H9 (cell line): ENCODE results near the gene MAST4. TPM values are rescaled to one million over a fixed set of nuclear protein-coding genes. Genes with fewer than 3 reads are reported as not detected.

Source experiments
- DNase-seq: peaks from one replicate; pipeline ENCODE4 v3.0.0-alpha.2; 2017
- H2AFZ ChIP-seq: one replicate; pipeline ENCODE4 v1.6.1; 2013; ENCODE audit warnings: mild to moderate bottlenecking, low read length, control low read depth, moderate library complexity
- H2AK5ac ChIP-seq: 2 replicates; pipeline ENCODE4 v1.6.1; 2013; ENCODE audit warnings: low read length, control low read depth, mixed read lengths; ENCODE audit not compliant: insufficient read length
- H2BK120ac ChIP-seq: one replicate; pipeline ENCODE4 v1.6.1; 2013; ENCODE audit warnings: low read depth, mild to moderate bottlenecking, low read length, control low read depth, inconsistent platforms; ENCODE audit not compliant: poor library complexity, severe bottlenecking
- H2BK12ac ChIP-seq: 2 replicates; pipeline ENCODE4 v1.6.1; 2013; ENCODE audit warnings: low read length, control low read depth, mixed read lengths, low read depth; ENCODE audit not compliant: insufficient read length
- H2BK15ac ChIP-seq: 2 replicates; pipeline ENCODE4 v1.6.1; 2013; ENCODE audit warnings: low read depth, low read length, control low read depth
- H2BK20ac ChIP-seq: one replicate; pipeline ENCODE4 v1.6.1; 2013; ENCODE audit warnings: low read depth, mild to moderate bottlenecking, low read length, control low read depth, inconsistent platforms; ENCODE audit not compliant: poor library complexity, severe bottlenecking
- H2BK5ac ChIP-seq: 2 replicates; pipeline ENCODE4 v1.6.1; 2013; ENCODE audit warnings: low read length, control low read depth, mixed read lengths; ENCODE audit not compliant: insufficient read length
- H3K14ac ChIP-seq: 2 replicates; pipeline ENCODE4 v1.6.1; 2013; ENCODE audit warnings: low read length, control low read depth; ENCODE audit not compliant: insufficient read depth
- H3K18ac ChIP-seq: 2 replicates; pipeline ENCODE4 v1.6.1; 2013; ENCODE audit warnings: low read depth, mild to moderate bottlenecking, mixed read lengths, low read length, control low read depth; ENCODE audit not compliant: insufficient read length
- H3K23ac ChIP-seq: 2 replicates; pipeline ENCODE4 v1.6.1; 2013; ENCODE audit warnings: low read length, control low read depth, mixed read lengths, low read depth; ENCODE audit not compliant: insufficient read length
- H3K23me2 ChIP-seq: 2 replicates; pipeline ENCODE4 v1.6.1; 2013; ENCODE audit warnings: low read depth, mild to moderate bottlenecking, mixed read lengths, low read length, control low read depth; ENCODE audit not compliant: insufficient read length, poor library complexity, severe bottlenecking
- H3K27ac ChIP-seq: 2 replicates; pipeline ENCODE4 v1.5.1; 2013; ENCODE audit warnings: low read length, control low read depth, mixed read lengths, low read depth; ENCODE audit not compliant: insufficient read length
- H3K27me3 ChIP-seq: 2 replicates; pipeline ENCODE4 v1.6.1; 2013; ENCODE audit warnings: low read length, control low read depth, inconsistent platforms; ENCODE audit not compliant: insufficient read depth
- H3K4ac ChIP-seq: 2 replicates; pipeline ENCODE4 v1.6.1; 2013; ENCODE audit warnings: low read depth, mild to moderate bottlenecking, control low read depth, inconsistent platforms, low read length, moderate library complexity
- H3K4me1 ChIP-seq: 2 replicates; pipeline ENCODE4 v1.6.1; 2013; ENCODE audit warnings: low read length, control low read depth, inconsistent platforms; ENCODE audit not compliant: insufficient read depth
- H3K4me2 ChIP-seq: 2 replicates; pipeline ENCODE4 v1.6.1; 2013; ENCODE audit warnings: low read length, control low read depth, mixed read lengths; ENCODE audit not compliant: insufficient read length, insufficient read depth
- H3K56ac ChIP-seq: 2 replicates; pipeline ENCODE4 v1.6.1; 2013; ENCODE audit warnings: low read depth, mild to moderate bottlenecking, mixed read lengths, low read length, control low read depth; ENCODE audit not compliant: insufficient read length
- H3K79me1 ChIP-seq: 2 replicates; pipeline ENCODE4 v1.6.1; 2013; ENCODE audit warnings: low read depth, mild to moderate bottlenecking, moderate library complexity, low read length, control low read depth, inconsistent platforms; ENCODE audit not compliant: insufficient read depth, poor library complexity, severe bottlenecking
- H3K79me2 ChIP-seq: 2 replicates; pipeline ENCODE4 v1.6.1; 2013; ENCODE audit warnings: low read length, control low read depth, inconsistent platforms; ENCODE audit not compliant: insufficient read depth
- H3K9ac ChIP-seq: 2 replicates; pipeline ENCODE4 v1.6.1; 2013; ENCODE audit warnings: low read length, control low read depth, mixed read lengths; ENCODE audit not compliant: insufficient read length; ENCODE audit errors: extremely low read depth
- H3K9me3 ChIP-seq: one replicate; pipeline ENCODE4 v1.6.1; 2013; ENCODE audit warnings: low read depth, low read length, inconsistent platforms; ENCODE audit not compliant: control insufficient read depth
- H3T11ph ChIP-seq: one replicate; pipeline ENCODE4 v1.6.1; 2013; ENCODE audit warnings: mild to moderate bottlenecking, low read length, control low read depth, inconsistent platforms
- H4K20me1 ChIP-seq: one replicate; pipeline ENCODE4 v1.6.1; 2013; ENCODE audit not compliant: control insufficient read depth, insufficient read length, insufficient read depth
- H4K5ac ChIP-seq: 2 replicates; pipeline ENCODE4 v1.6.1; 2013; ENCODE audit warnings: low read depth, mild to moderate bottlenecking, mixed read lengths, low read length, control low read depth; ENCODE audit not compliant: insufficient read length
- H4K8ac ChIP-seq: replicated peaks from 2 replicates; pipeline ENCODE4 v1.6.1; 2013; ENCODE audit warnings: low read length, control low read depth, mixed read lengths, low read depth; ENCODE audit not compliant: insufficient read length
- H4K91ac ChIP-seq: 2 replicates; pipeline ENCODE4 v1.6.1; 2013; ENCODE audit warnings: low read depth, mild to moderate bottlenecking, moderate library complexity, mixed read lengths, low read length, control low read depth; ENCODE audit not compliant: insufficient read length
- H3K27ac Mint-ChIP-seq, 3 experiments: 2 replicates in 2 of 3; 3 replicates in 1 of 3; pipeline ENCODE4 v1.8.0; 2020 to 2021; ENCODE audit warnings: mixed read lengths in 3 of 3, mild to moderate bottlenecking in 1 of 3, moderate library complexity in 1 of 3
- H3K27me3 Mint-ChIP-seq: 2 replicates; pipeline ENCODE4 v1.8.0; 2021; ENCODE audit warnings: low read depth, mild to moderate bottlenecking, moderate library complexity, mixed read lengths
- H3K36me3 Mint-ChIP-seq, 3 experiments: 2 replicates in 2 of 3; 3 replicates in 1 of 3; pipeline ENCODE4 v1.8.0; 2020 to 2021; ENCODE audit warnings: low read depth in 3 of 3, mixed read lengths in 3 of 3; ENCODE audit not compliant: insufficient read depth in 1 of 3
- H3K4me1 Mint-ChIP-seq, 2 experiments: 2 replicates each; pipeline ENCODE4 v1.8.0; 2020; ENCODE audit warnings: mixed read lengths in 2 of 2
- H3K4me3 Mint-ChIP-seq, 2 experiments: 2 replicates in 1 of 2; 3 replicates in 1 of 2; pipeline ENCODE4 v1.8.0; 2020 to 2021; ENCODE audit warnings: mild to moderate bottlenecking in 2 of 2, mixed read lengths in 2 of 2, moderate library complexity in 1 of 2
- H3K9me3 Mint-ChIP-seq, 2 experiments: 2 replicates in 1 of 2; 3 replicates in 1 of 2; pipeline ENCODE4 v1.8.0; 2020; ENCODE audit warnings: mild to moderate bottlenecking in 2 of 2, mixed read lengths in 2 of 2, moderate library complexity in 1 of 2
- CTCF ChIP-seq: fragments of 200-600 bp; sonication (generic); conservative IDR thresholded peaks from 3 replicates; pipeline ENCODE4 v1.8.0; 2021; ENCODE audit warnings: antibody characterized with exemption, mild to moderate bottlenecking
- WGBS: extraction: QIAGEN DNeasy Blood & Tissue Kit; methylation state at CpG from one replicate; pipeline ENCODE4 v1.1.7; 2013; ENCODE audit warnings: missing lambda C conversion rate, low lambda C conversion rate, mixed read lengths; ENCODE audit not compliant: insufficient read length; ENCODE audit errors: extremely low coverage; 5-methylcytosine and 5-hydroxymethylcytosine counted together
- total RNA-seq: library from RNA; stranded (reverse); gene quantifications from 2 replicates; pipeline ENCODE4 v1.2.1, GENCODE V29; 2021

MAST4 gene
- total RNA-seq, 1 experiment from 2014 or later, result 3.7 TPM

DNA sequence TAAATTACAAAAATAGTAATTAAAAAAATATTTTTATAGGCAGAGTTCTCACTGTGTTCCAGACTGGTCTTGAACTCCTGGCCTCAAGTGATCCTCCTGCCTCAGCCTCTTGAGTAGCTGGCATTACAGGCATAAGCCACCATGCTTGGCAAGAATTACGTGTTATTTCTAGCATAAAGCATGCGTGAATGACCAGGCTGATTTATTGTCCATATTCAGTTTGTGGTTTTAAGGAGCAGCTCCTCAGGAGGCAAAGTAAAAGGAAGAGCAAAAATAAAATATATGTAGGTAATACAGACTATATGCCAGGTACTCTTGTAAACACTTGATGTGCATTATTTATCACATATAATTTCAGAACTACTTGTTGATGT, 607.5 kb downstream of the MAST4 start:
- no peak overlapping the region for H2BK120ac ChIP-seq
- no peak overlapping the region for H4K5ac ChIP-seq
- H3K27ac ChIP-seq, result no peak overlapping the region
- no peaks in the 10 kb centered on the region for H3K79me2 ChIP-seq
- H3K4me2 ChIP-seq, result no peak overlapping the region
- H4K8ac ChIP-seq, result no peak overlapping the region
- H3K4ac ChIP-seq, result no peak overlapping the region
- H3K4me1 ChIP-seq, result no peaks in the 10 kb centered on the region; the same call in 1 of the 2 replicates
- no peak overlapping the region for H2BK15ac ChIP-seq
- H3K4me1 Mint-ChIP-seq, result peaks cover 6% of the 10 kb centered on the region in 2 experiments
- TF ChIP-seq CTCF, result no peak
- H3K23me2 ChIP-seq, result peaks cover 2% of the 10 kb centered on the region
- no peaks in the 10 kb centered on the region for H3K27me3 Mint-ChIP-seq
- H3K9me3 Mint-ChIP-seq, result peaks cover 0 to 8% of the 10 kb centered on the region in 2 experiments; a peak in 3 of 5 replicates
- H3K4me3 Mint-ChIP-seq, result no peak overlapping the region
- no peak overlapping the region for H2BK5ac ChIP-seq
- H3K36me3 Mint-ChIP-seq, result peaks cover 0 to 9% (median 1%) of the 10 kb centered on the region in 3 experiments; a peak in 4 of 7 replicates
- no peaks in the 10 kb centered on the region for H3K79me1 ChIP-seq
- no peaks in the 10 kb centered on the region for H3K27me3 ChIP-seq
- WGBS, result no CpG with 5 or more reads among the region's 2 CpGs
- no peak overlapping the region for H2BK12ac ChIP-seq
- H4K91ac ChIP-seq, result no peak overlapping the region
- H3T11ph ChIP-seq, result no peak overlapping the region
- H3K23ac ChIP-seq, result no peak overlapping the region
- H3K9me3 ChIP-seq, result no peaks in the 10 kb centered on the region
- no peak overlapping the region for H3K9ac ChIP-seq
- no peaks in the 10 kb centered on the region for H4K20me1 ChIP-seq
- H2BK20ac ChIP-seq, result no peak overlapping the region
- H3K18ac ChIP-seq, result no peak overlapping the region
- H3K56ac ChIP-seq, result no peak overlapping the region
- H2AFZ ChIP-seq, result no peak overlapping the region
- no peak overlapping the region for H2AK5ac ChIP-seq
- no peak overlapping the region for H3K27ac Mint-ChIP-seq
- no peak for DNase-seq
- no peak overlapping the region for H3K14ac ChIP-seq
